Loucy (cell line): ENCODE results near the gene BMERB1.

Source experiments
- H2AFZ ChIP-seq: fragments of 200-600 bp; sonication (generic); 2 replicates; pipeline ENCODE4 v1.6.0; 2016; ENCODE audit warnings: antibody characterized with exemption, mild to moderate bottlenecking, low read length, moderate library complexity
- H3F3A ChIP-seq: fragments of 200-600 bp; 2 replicates; pipeline ENCODE4 v1.6.0; 2016; ENCODE audit warnings: antibody characterized with exemption, low read depth, mild to moderate bottlenecking
- H3K27me3 ChIP-seq: fragments of 200-600 bp; sonication (generic); 2 replicates; pipeline ENCODE4 v1.6.1; 2014; ENCODE audit warnings: low read length, mild to moderate bottlenecking; ENCODE audit not compliant: insufficient read depth, poor library complexity, severe bottlenecking
- H3K36me3 ChIP-seq: fragments of 200-600 bp; sonication (generic); 2 replicates; pipeline ENCODE4 v1.6.1; 2016; ENCODE audit warnings: low read length; ENCODE audit not compliant: insufficient read depth
- H3K4me1 ChIP-seq: fragments of 200-600 bp; sonication (generic); 2 replicates; pipeline ENCODE4 v1.5.1; 2014; ENCODE audit warnings: low read length, mild to moderate bottlenecking; ENCODE audit not compliant: insufficient read depth, poor library complexity, severe bottlenecking
- H3K4me2 ChIP-seq: fragments of 200-600 bp; sonication (generic); 2 replicates; pipeline ENCODE4 v1.6.0; 2014; ENCODE audit warnings: antibody characterized with exemption, low read length, low read depth, mild to moderate bottlenecking; ENCODE audit not compliant: poor library complexity, severe bottlenecking
- H3K4me3 ChIP-seq: fragments of 200-600 bp; sonication (generic); 2 replicates; pipeline ENCODE4 v1.5.1; 2014; ENCODE audit warnings: low read length, mild to moderate bottlenecking, mixed read lengths; ENCODE audit not compliant: poor library complexity, severe bottlenecking
- H3K79me2 ChIP-seq: fragments of 200-600 bp; sonication (generic); 2 replicates; pipeline ENCODE4 v1.6.1; 2014; ENCODE audit warnings: low read length; ENCODE audit not compliant: insufficient read depth
- H3K9ac ChIP-seq: fragments of 200-600 bp; sonication (generic); 2 replicates; pipeline ENCODE4 v1.6.0; 2014; ENCODE audit warnings: mild to moderate bottlenecking, low read depth, low read length, moderate library complexity; ENCODE audit not compliant: poor library complexity, severe bottlenecking
- H3K9me2 ChIP-seq: fragments of 200-600 bp; sonication (generic); replicated peaks from 2 replicates; pipeline ENCODE4 v1.6.1; 2016; ENCODE audit warnings: low read depth, low read length, mixed read lengths
- H3K9me3 ChIP-seq: fragments of 200-600 bp; sonication (generic); 2 replicates; pipeline ENCODE4 v1.6.1; 2014; ENCODE audit warnings: mild to moderate bottlenecking, antibody characterized with exemption, low read length, low read depth; ENCODE audit not compliant: insufficient read depth
- H4K20me1 ChIP-seq: fragments of 200-600 bp; sonication (generic); 2 replicates; pipeline ENCODE4 v1.6.0; 2014; ENCODE audit warnings: antibody characterized with exemption, low read length, mild to moderate bottlenecking; ENCODE audit not compliant: insufficient read depth, poor library complexity, severe bottlenecking
- CTCF ChIP-seq: fragments of 200-600 bp; sonication (generic); conservative IDR thresholded peaks from 2 replicates; pipeline ENCODE4 v1.5.1; 2014; ENCODE audit warnings: mild to moderate bottlenecking, antibody characterized with exemption, low read length
- EZH2phosphoT487 ChIP-seq: fragments of 200-600 bp; IDR thresholded peaks from 2 replicates; pipeline ENCODE4 v1.6.1; 2018; ENCODE audit warnings: antibody characterized with exemption, mild to moderate bottlenecking, moderate library complexity, borderline replicate concordance

Gene BMERB1

GRCh38 chr16:15524966-15525365 lies 90.6 kb downstream of the BMERB1 start:
- H3K9me3 ChIP-seq: no peaks in the 10 kb centered on the region

GRCh38 chr16:15526097-15526496 lies 91.7 kb downstream of the BMERB1 start:
- Histone ChIP-seq H3K27me3 (no peaks in the 10 kb centered on the region), H3F3A (no peaks in the 10 kb centered on the region), H3K9ac (no peak overlapping the region), H3K4me2 (no peak overlapping the region), H3K4me3 (no peak overlapping the region), H3K4me1 (no peaks in the 10 kb centered on the region), H2AFZ (no peak overlapping the region), H3K9me3 (no peaks in the 10 kb centered on the region), H3K36me3 (no peaks in the 10 kb centered on the region), H4K20me1 (no peaks in the 10 kb centered on the region), H3K79me2 (no peaks in the 10 kb centered on the region), H3K9me2 (no peaks in the 10 kb centered on the region)
- no peak for TF ChIP-seq EZH2phosphoT487
- no peak for TF ChIP-seq CTCF

More at GRCh38 chr16:15524966-15525365, 90.6 kb downstream of the BMERB1 start:
- H3K4me2 ChIP-seq: no peak overlapping the region
- no peaks in the 10 kb centered on the region for H3K4me1 ChIP-seq
- TF ChIP-seq EZH2phosphoT487 (no peak), CTCF (no peak)
- H3K79me2 ChIP-seq: no peaks in the 10 kb centered on the region
- H3K36me3 ChIP-seq: no peaks in the 10 kb centered on the region
- no peaks in the 10 kb centered on the region for H3K27me3 ChIP-seq
- no peaks in the 10 kb centered on the region for H4K20me1 ChIP-seq
- H3K9me2 ChIP-seq: no peaks in the 10 kb centered on the region
- no peak overlapping the region for H2AFZ ChIP-seq
- no peak overlapping the region for H3K4me3 ChIP-seq
- no peaks in the 10 kb centered on the region for H3F3A ChIP-seq
- H3K9ac ChIP-seq: no peak overlapping the region

- no peaks in the 10 kb centered on the region for H3F3A ChIP-seq
- H3K36me3 ChIP-seq: no peaks in the 10 kb centered on the region
- no peak overlapping the region for H2AFZ ChIP-seq
- H4K20me1 ChIP-seq: no peaks in the 10 kb centered on the region
- no peaks in the 10 kb centered on the region for H3K79me2 ChIP-seq
- H3K9me2 ChIP-seq: no peaks in the 10 kb centered on the region
- no peak overlapping the region for H3K4me2 ChIP-seq
- H3K27me3 ChIP-seq: no peaks in the 10 kb centered on the region
- no peaks in the 10 kb centered on the region for H3K4me1 ChIP-seq
- TF ChIP-seq EZH2phosphoT487 (no peak), CTCF (no peak)
- H3K4me3 ChIP-seq: no peak overlapping the region
- no peak overlapping the region for H3K9ac ChIP-seq
- H3K9me3 ChIP-seq: no peaks in the 10 kb centered on the region
Observed at GRCh38 chr16:15526731-15527130, 92.3 kb downstream of the BMERB1 start.
